Hematopoietic multipotent progenitor cell treated with erythropoietin and hydrocortisone succinate and interleukin-3 and kit ligand, for 15 days (in vitro differentiated cells): Measurements from ENCODE around the gene LPGAT1.

Source experiments
- DNase-seq: peaks from one replicate; pipeline ENCODE4 v3.0.0-alpha.2; 2015; ENCODE audit warnings: low spot score

LPGAT1 gene

GRCh38 chr1:211828584-211829342 lies 1.8 kb downstream of the LPGAT1 start:
- DNase-seq = no peak

GRCh38 chr1:211827051-211827450 lies 3.5 kb downstream of the LPGAT1 start:
- DNase-seq = no peak

GRCh38 chr1:211825980-211826379 lies 4.6 kb downstream of the LPGAT1 start:
- DNase-seq = no peak

GRCh38 chr1:211822677-211823407 lies 7.7 kb downstream of the LPGAT1 start:
- DNase-seq = no peak

GRCh38 chr1:211816586-211816985 lies 14.0 kb downstream of the LPGAT1 start:
- no peak for DNase-seq

GRCh38 chr1:211814313-211814712 lies 16.2 kb downstream of the LPGAT1 start:
- no peak for DNase-seq

GRCh38 chr1:211813590-211813989 lies 17.0 kb downstream of the LPGAT1 start:
- no peak for DNase-seq

GRCh38 chr1:211812584-211812983 lies 18.0 kb downstream of the LPGAT1 start:
- no peak for DNase-seq

- no peak for DNase-seq
These were observed 18.7 kb downstream of the LPGAT1 start for GRCh38 chr1:211811848-211812247.

- DNase-seq = no peak
These were observed 19.4 kb downstream of the LPGAT1 start for GRCh38 chr1:211811126-211811525.

- no peak for DNase-seq
These were observed 22.1 kb downstream of the LPGAT1 start for GRCh38 chr1:211808475-211808874.

GRCh38 chr1:211804915-211805314 lies 25.6 kb downstream of the LPGAT1 start:
- no peak for DNase-seq

GRCh38 chr1:211800925-211801607 lies 29.5 kb downstream of the LPGAT1 start:
- DNase-seq = no peak

- no peak for DNase-seq
These were observed 32.6 kb downstream of the LPGAT1 start for GRCh38 chr1:211797994-211798393.

- DNase-seq = no peak
These were observed 38.6 kb downstream of the LPGAT1 start for GRCh38 chr1:211791979-211792378.

- no peak for DNase-seq
These were observed 40.7 kb downstream of the LPGAT1 start for GRCh38 chr1:211789641-211790464.

- no peak for DNase-seq
These were observed 41.9 kb downstream of the LPGAT1 start for GRCh38 chr1:211788626-211789025.

- no peak for DNase-seq
These were observed 46.7 kb downstream of the LPGAT1 start for GRCh38 chr1:211783897-211784296.

- no peak for DNase-seq
These were observed 47.3 kb downstream of the LPGAT1 start for GRCh38 chr1:211783266-211783665.

GRCh38 chr1:211781260-211781659 lies 49.3 kb downstream of the LPGAT1 start:
- no peak for DNase-seq

GRCh38 chr1:211775170-211775569 lies 55.4 kb downstream of the LPGAT1 start:
- no peak for DNase-seq

- no peak for DNase-seq
These were observed 65.9 kb downstream of the LPGAT1 start for GRCh38 chr1:211764701-211765100.
